Keratinocyte (primary cell): ENCODE data around the gene FUT8. TPM values are rescaled to one million over a fixed set of nuclear protein-coding genes. Genes with fewer than 3 reads are reported as not detected.

Experiments
- DNase-seq: peaks from one replicate; pipeline ENCODE4 v3.0.0-alpha.2; 2011; ENCODE audit warnings: low read depth, missing footprints, low spot score
- FAIRE-seq: peaks from 2 replicates; lab custom pipeline; 2011; peaks lifted over from hg19 to GRCh38; lab: Jason Lieb, UNC
- H2AFZ ChIP-seq: 2 replicates; pipeline ENCODE4 v1.6.0; 2012; ENCODE audit warnings: low read length, control low read depth, inconsistent platforms; ENCODE audit not compliant: control insufficient read depth
- H3K27ac ChIP-seq: 2 replicates; pipeline ENCODE4 v1.5.1; 2011; ENCODE audit warnings: low read length; ENCODE audit not compliant: control insufficient read depth, insufficient read depth
- H3K27me3 ChIP-seq: 3 replicates; pipeline ENCODE4 v1.6.0; 2011; ENCODE audit warnings: low read length; ENCODE audit not compliant: control insufficient read depth, insufficient read depth; ENCODE audit errors: extremely low read depth
- H3K36me3 ChIP-seq, 2 experiments: 2 replicates in 1 of 2; 3 replicates in 1 of 2; pipeline ENCODE4 v1.5.1; 2011; ENCODE audit warnings: low read length in 2 of 2, mild to moderate bottlenecking in 1 of 2; ENCODE audit not compliant: control insufficient read depth in 2 of 2, insufficient read depth in 2 of 2; ENCODE audit errors: extremely low read depth in 1 of 2
- H3K4me1 ChIP-seq: 3 replicates; pipeline ENCODE4 v1.5.1; 2011; ENCODE audit warnings: low read length; ENCODE audit not compliant: control insufficient read depth, insufficient read depth; ENCODE audit errors: extremely low read depth
- H3K4me2 ChIP-seq: 3 replicates; pipeline ENCODE4 v1.6.0; 2011; ENCODE audit warnings: low read depth, low read length; ENCODE audit not compliant: control insufficient read depth, insufficient read depth; ENCODE audit errors: extremely low read depth
- H3K4me3 ChIP-seq, 3 experiments: fragments of 200-600 bp in 1 of 3; sonication (generic) in 1 of 3; 2 replicates in 2 of 3; 3 replicates in 1 of 3; pipeline ENCODE4 v1.5.1; 2011 to 2016; ENCODE audit warnings: low read length in 3 of 3, mild to moderate bottlenecking in 3 of 3, control low read depth in 2 of 3, inconsistent platforms in 1 of 3, low read depth in 1 of 3, mixed read lengths in 1 of 3, mixed run types in 1 of 3, moderate library complexity in 1 of 3; ENCODE audit not compliant: control insufficient read depth in 2 of 3, insufficient read depth in 2 of 3; ENCODE audit errors: extremely low read depth in 1 of 3
- H3K79me2 ChIP-seq: 2 replicates; pipeline ENCODE4 v1.6.0; 2012; ENCODE audit warnings: low read length; ENCODE audit not compliant: control insufficient read depth, insufficient read depth
- H3K9ac ChIP-seq: 3 replicates; pipeline ENCODE4 v1.6.0; 2011; ENCODE audit warnings: low read length; ENCODE audit not compliant: control insufficient read depth, insufficient read depth; ENCODE audit errors: extremely low read depth
- H3K9me1 ChIP-seq: 3 replicates; pipeline ENCODE4 v1.6.0; 2011; ENCODE audit warnings: low read length; ENCODE audit not compliant: control insufficient read depth, insufficient read depth; ENCODE audit errors: extremely low read depth
- H3K9me3 ChIP-seq: 2 replicates; pipeline ENCODE4 v1.5.1; 2012; ENCODE audit warnings: low read depth, low read length; ENCODE audit not compliant: control insufficient read depth
- H4K20me1 ChIP-seq: 3 replicates; pipeline ENCODE4 v1.6.0; 2011; ENCODE audit warnings: low read length; ENCODE audit not compliant: control insufficient read depth, insufficient read depth; ENCODE audit errors: extremely low read depth
- EZH2 ChIP-seq: IDR thresholded peaks from one replicate; pipeline ENCODE4 v1.6.1; 2012; ENCODE audit warnings: inconsistent platforms, mild to moderate bottlenecking, low read length, moderate library complexity
- dilution Hi-C: fragments of 300-500 bp; cut with MboI; formaldehyde crosslinking; loops from one replicate; pipeline ENCODE4 v1.7.0; 2020; ENCODE audit warnings: low sequenced_read_pairs; ENCODE audit not compliant: extremely low pct_ligation_motif_present
- polyA plus RNA-seq, 5 experiments: library from polyadenylated mRNA; depleted of rRNA in 3 of 5; stranded (reverse) in 3 of 5; stranded (forward) in 1 of 5; unstranded in 1 of 5; fragments of >200 nt; gene quantifications; 1 replicate in 1 of 5; 2 replicates in 3 of 5; 3 replicates in 1 of 5; pipeline versions ENCODE4 v1.2.1 to v1.2.3, GENCODE V29; 2011 to 2012; ENCODE audit warnings: missing spikeins in 2 of 5, low read depth in 1 of 5, low replicate concordance in 1 of 5
- TF ChIP-seq, protein P1 (sequence below), 3 experiments: IDR thresholded peaks in 1 of 3; conservative IDR thresholded peaks in 1 of 3; optimal IDR thresholded peaks in 1 of 3; 2 replicates in 2 of 3; 3 replicates in 1 of 3; pipeline versions ENCODE3 to v1.5.1; 2011; ENCODE audit warnings: low read length in 3 of 3, mild to moderate bottlenecking in 3 of 3, moderate library complexity in 2 of 3, control low read depth in 1 of 3, inconsistent platforms in 1 of 3; ENCODE audit not compliant: insufficient read depth in 2 of 3; ENCODE audit errors: extremely low read depth in 1 of 3

FUT8 gene
- polyA plus RNA-seq, 1 donor (not counting 4 experiments of a cell fraction or from before 2014, with no cell fraction given), result 12.5 TPM

DNA sequence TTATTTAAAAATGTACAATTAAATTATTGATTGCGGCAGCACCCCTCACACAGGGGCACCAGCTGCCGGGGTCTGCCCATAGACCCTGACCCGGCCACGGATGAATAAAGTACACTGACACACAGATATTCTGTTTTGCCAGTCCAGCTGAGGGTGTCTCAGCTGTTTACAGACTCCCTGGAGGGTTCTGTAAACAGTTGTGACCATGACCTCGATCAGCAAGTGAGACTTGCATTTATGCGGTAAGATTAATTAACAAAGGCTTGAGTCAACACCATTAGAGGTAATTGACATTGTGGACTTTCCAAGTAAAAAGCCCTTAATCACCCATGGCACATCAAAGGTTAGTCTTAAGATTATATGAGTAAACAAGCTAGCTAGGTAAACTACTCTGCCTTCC, 94.3 kb downstream of the FUT8 start:
- H3K9me3 ChIP-seq, result no peaks in the 10 kb centered on the region
- no peak overlapping the region for H3K4me2 ChIP-seq
- no peaks in the 10 kb centered on the region for H4K20me1 ChIP-seq
- no peaks in the 10 kb centered on the region for H3K79me2 ChIP-seq
- peaks cover 6% of the 10 kb centered on the region for H3K4me1 ChIP-seq
- dilution Hi-C loops, result no loop called here
- no peak for FAIRE-seq
- H2AFZ ChIP-seq, result no peak overlapping the region
- H3K4me3 ChIP-seq, result no peak overlapping the region
- H3K27me3 ChIP-seq, result no peaks in the 10 kb centered on the region
- no peaks in the 10 kb centered on the region for H3K36me3 ChIP-seq
- no peak overlapping the region for H3K27ac ChIP-seq
- DNase-seq, result no peak
- no peak overlapping the region for H3K9ac ChIP-seq
- TF ChIP-seq, protein P1, sequence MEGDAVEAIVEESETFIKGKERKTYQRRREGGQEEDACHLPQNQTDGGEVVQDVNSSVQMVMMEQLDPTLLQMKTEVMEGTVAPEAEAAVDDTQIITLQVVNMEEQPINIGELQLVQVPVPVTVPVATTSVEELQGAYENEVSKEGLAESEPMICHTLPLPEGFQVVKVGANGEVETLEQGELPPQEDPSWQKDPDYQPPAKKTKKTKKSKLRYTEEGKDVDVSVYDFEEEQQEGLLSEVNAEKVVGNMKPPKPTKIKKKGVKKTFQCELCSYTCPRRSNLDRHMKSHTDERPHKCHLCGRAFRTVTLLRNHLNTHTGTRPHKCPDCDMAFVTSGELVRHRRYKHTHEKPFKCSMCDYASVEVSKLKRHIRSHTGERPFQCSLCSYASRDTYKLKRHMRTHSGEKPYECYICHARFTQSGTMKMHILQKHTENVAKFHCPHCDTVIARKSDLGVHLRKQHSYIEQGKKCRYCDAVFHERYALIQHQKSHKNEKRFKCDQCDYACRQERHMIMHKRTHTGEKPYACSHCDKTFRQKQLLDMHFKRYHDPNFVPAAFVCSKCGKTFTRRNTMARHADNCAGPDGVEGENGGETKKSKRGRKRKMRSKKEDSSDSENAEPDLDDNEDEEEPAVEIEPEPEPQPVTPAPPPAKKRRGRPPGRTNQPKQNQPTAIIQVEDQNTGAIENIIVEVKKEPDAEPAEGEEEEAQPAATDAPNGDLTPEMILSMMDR (optimal IDR thresholded peaks at IDR 0.05 in 1 of 3, IDR thresholded peaks at IDR 0.05 in 1 of 3, conservative IDR thresholded peaks at IDR 0.05 in 1 of 3; ENCODE audit: extremely low read depth in 1 of 3, insufficient read depth in 2 of 3, low read length in 3 of 3), result no peak
- no peak for TF ChIP-seq EZH2
- no peaks in the 10 kb centered on the region for H3K9me1 ChIP-seq

DNA sequence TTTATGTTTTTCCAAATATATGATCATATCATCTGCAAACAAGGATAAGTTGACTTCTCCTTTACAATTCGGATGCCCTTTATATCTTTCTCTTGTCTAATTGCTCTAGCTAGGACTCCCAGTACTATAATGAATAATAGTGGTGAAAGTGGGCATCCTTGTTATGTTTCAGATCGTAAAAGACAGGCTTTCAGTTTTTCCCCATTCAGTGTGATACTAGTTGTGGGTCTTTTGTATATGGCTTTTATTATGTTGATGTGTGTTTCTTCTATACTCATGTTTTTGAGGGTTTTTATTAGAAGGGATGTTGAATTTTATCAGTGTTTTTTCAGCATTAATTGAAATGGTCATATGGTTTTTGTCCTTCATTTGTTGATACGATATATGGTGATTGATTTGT, 97.3 kb downstream of the FUT8 start:
- no peak for DNase-seq
- Histone ChIP-seq H3K9me1 (no peaks in the 10 kb centered on the region), H3K36me3 (no peaks in the 10 kb centered on the region), H3K4me3 (no peak overlapping the region), H3K9me3 (no peaks in the 10 kb centered on the region), H3K4me1 (no peaks in the 10 kb centered on the region), H4K20me1 (no peaks in the 10 kb centered on the region), H3K79me2 (no peaks in the 10 kb centered on the region), H2AFZ (no peak overlapping the region), H3K4me2 (no peak overlapping the region), H3K27me3 (no peaks in the 10 kb centered on the region), H3K9ac (no peak overlapping the region), H3K27ac (no peak overlapping the region)
- no peak for FAIRE-seq
- TF ChIP-seq EZH2, result no peak
- TF ChIP-seq, protein P1 (optimal IDR thresholded peaks at IDR 0.05 in 1 of 3, IDR thresholded peaks at IDR 0.05 in 1 of 3, conservative IDR thresholded peaks at IDR 0.05 in 1 of 3; ENCODE audit: extremely low read depth in 1 of 3, insufficient read depth in 2 of 3, low read length in 3 of 3), result no peak
- dilution Hi-C loops, result no loop called here
